Upper lobe of left lung (tissue), 6 donors: ENCODE measurements around the gene LTBP1. TPM values are rescaled to one million over a fixed set of nuclear protein-coding genes. Genes with fewer than 3 reads are reported as not detected.

Experiments
- ATAC-seq, 2 donors: fragments of 200-7000 bp; cut with Tn5 transposase; one replicate each; pipeline ENCODE4 v1.9.1; 2022; ENCODE audit warnings: mild to moderate bottlenecking in 2 of 2, moderate library complexity in 2 of 2; ENCODE audit not compliant: low FRiP score in 2 of 2
- DNase-seq, 2 donors: peaks; one replicate each; pipeline ENCODE4 v3.0.0-alpha.2; 2019 to 2020
- H3K27ac ChIP-seq, 4 donors: fragments of 200-600 bp; sonication (generic); one replicate each; pipeline ENCODE4 v1.5.1; 2016 to 2019
- H3K27me3 ChIP-seq, 4 donors: fragments of 200-600 bp; sonication (generic); one replicate each; pipeline ENCODE4 v1.5.1; 2017 to 2019
- H3K36me3 ChIP-seq, 4 donors: fragments of 200-600 bp; sonication (generic); one replicate each; pipeline ENCODE4 v1.5.1; 2016 to 2019
- H3K4me1 ChIP-seq, 4 donors: fragments of 200-600 bp; sonication (generic); one replicate each; pipeline ENCODE4 v1.5.1; 2018 to 2019
- H3K4me3 ChIP-seq, 4 donors: fragments of 200-600 bp; sonication (generic); one replicate each; pipeline ENCODE4 v1.5.1; 2017 to 2019; ENCODE audit warnings: mild to moderate bottlenecking in 2 of 4, moderate library complexity in 1 of 4
- H3K9me3 ChIP-seq, 4 donors: fragments of 200-600 bp; sonication (generic); one replicate each; pipeline ENCODE4 v1.5.1; 2018 to 2019
- EP300 ChIP-seq, 4 donors: sonication (generic); formaldehyde crosslinking; IDR thresholded peaks; one replicate each; pipeline ENCODE4 v1.5.1; 2017; ENCODE audit warnings: antibody characterized with exemption in 4 of 4, control low read depth in 2 of 4
- POLR2A ChIP-seq, 4 donors: fragments of 450-650 bp; IDR thresholded peaks; one replicate each; pipeline ENCODE4 v1.5.1; 2016 to 2017; ENCODE audit warnings: antibody characterized with exemption in 4 of 4, mild to moderate bottlenecking in 2 of 4
- POLR2AphosphoS5 ChIP-seq, 2 donors: sonication (generic); formaldehyde crosslinking; IDR thresholded peaks; one replicate each; pipeline ENCODE4 v1.5.1; 2017; ENCODE audit warnings: antibody characterized with exemption in 2 of 2
- WGBS, 2 donors: methylation state at CpG; one replicate each; pipeline ENCODE4 v1.1.5; 2017 to 2018; 5-methylcytosine and 5-hydroxymethylcytosine counted together
- total RNA-seq, 6 donors: library from RNA; depleted of rRNA in 4 of 6; stranded (reverse); fragments of >200 nt in 4 of 6; gene quantifications; one replicate each; pipeline versions ENCODE4 v1.1.0 to v1.2.1, GENCODE V29; 2016 to 2021
- TF ChIP-seq, protein P1 (sequence below), 6 experiments: fragments of 450-650 bp in 4 of 6; fragments of 200-600 bp in 2 of 6; sonication (generic) in 2 of 6; IDR thresholded peaks; one replicate each; pipeline ENCODE4 v1.5.1; 2016 to 2019; ENCODE audit warnings: antibody characterized with exemption in 6 of 6
- donor health status: DM: no; HTN: no; CAD: no; lungs with moderate emphysema.
- donor health status: DM: no; HTN: yes; CAD: no; lungs with severe emphysema.

LTBP1 gene
- total RNA-seq, 6 donors from 2014 or later, result 11.5 to 45.0 (median 27.1) TPM

DNA sequence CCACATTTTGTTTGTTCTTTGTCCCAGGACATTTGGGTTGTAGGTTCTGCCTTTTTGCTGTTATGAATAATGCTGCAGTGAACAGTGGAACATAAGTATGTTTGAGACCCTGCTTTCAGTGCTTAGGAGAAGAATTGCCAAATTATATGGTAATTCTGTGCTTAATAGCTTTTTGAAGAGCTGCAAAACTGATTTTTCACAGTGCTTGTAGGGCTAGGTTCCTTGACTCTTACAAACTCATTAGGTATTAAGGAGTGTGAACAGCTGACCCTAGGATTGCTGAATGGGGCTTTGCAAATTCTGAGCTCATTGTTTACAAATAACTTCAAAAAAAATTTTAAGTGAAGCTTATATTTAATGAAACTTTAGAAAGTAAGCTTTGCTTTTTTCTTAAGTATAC lies 154.2 kb downstream of the LTBP1 start:
- H3K4me1 ChIP-seq, result peaks cover 0 to 4% (median 0%) of the 10 kb centered on the region in 4 donors
- H3K4me3 ChIP-seq, result no peak overlapping the region
- no peaks in the 10 kb centered on the region for H3K36me3 ChIP-seq
- DNase-seq (no peak), ATAC-seq (no peak)
- no peak for TF ChIP-seq POLR2AphosphoS5 (IDR thresholded peaks at IDR 0.05)
- no peak for TF ChIP-seq POLR2A (IDR thresholded peaks at IDR 0.05)
- TF ChIP-seq, protein P1, sequence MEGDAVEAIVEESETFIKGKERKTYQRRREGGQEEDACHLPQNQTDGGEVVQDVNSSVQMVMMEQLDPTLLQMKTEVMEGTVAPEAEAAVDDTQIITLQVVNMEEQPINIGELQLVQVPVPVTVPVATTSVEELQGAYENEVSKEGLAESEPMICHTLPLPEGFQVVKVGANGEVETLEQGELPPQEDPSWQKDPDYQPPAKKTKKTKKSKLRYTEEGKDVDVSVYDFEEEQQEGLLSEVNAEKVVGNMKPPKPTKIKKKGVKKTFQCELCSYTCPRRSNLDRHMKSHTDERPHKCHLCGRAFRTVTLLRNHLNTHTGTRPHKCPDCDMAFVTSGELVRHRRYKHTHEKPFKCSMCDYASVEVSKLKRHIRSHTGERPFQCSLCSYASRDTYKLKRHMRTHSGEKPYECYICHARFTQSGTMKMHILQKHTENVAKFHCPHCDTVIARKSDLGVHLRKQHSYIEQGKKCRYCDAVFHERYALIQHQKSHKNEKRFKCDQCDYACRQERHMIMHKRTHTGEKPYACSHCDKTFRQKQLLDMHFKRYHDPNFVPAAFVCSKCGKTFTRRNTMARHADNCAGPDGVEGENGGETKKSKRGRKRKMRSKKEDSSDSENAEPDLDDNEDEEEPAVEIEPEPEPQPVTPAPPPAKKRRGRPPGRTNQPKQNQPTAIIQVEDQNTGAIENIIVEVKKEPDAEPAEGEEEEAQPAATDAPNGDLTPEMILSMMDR (IDR thresholded peaks at IDR 0.05), result no peak
- no peak for TF ChIP-seq EP300 (IDR thresholded peaks at IDR 0.05)
- no peaks in the 10 kb centered on the region for H3K27me3 ChIP-seq
- no peaks in the 10 kb centered on the region for H3K9me3 ChIP-seq
- H3K27ac ChIP-seq, result no peak overlapping the region

DNA sequence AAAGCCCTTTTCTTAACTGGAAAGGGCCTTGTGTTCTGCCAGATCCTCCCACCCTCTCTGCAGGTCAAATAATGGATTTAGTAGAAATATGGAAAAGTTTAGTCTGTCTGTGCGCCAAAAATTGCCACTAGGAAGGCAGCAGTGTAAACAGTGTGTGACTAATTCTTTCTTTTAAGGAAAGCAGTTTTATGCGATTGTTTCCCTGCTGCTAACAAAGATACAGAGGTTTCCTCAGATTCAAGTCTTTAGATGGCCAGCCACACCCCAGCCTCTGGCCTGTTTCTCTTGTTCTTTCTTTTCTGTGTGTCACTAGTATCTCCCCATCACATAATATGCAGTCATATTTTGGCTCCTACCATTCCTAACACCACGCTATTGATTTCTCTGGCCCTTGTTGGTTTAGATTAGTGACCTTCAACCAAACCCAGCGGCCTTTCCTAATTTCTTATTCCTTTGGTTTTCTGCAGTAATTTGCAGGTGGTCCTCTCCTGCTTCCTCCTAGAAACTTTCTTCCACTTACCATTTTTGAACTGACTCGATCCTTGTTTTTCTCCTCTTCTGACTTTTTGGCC lies 157.4 kb downstream of the LTBP1 start:
- Histone ChIP-seq H3K36me3 (no peaks in the 10 kb centered on the region), H3K9me3 (no peaks in the 10 kb centered on the region), H3K4me3 (no peak overlapping the region), H3K27ac (no peak overlapping the region), H3K27me3 (no peaks in the 10 kb centered on the region), H3K4me1 (peaks cover 0 to 4% (median 0%) of the 10 kb centered on the region in 4 donors)
- no peak for TF ChIP-seq EP300 (IDR thresholded peaks at IDR 0.05)
- TF ChIP-seq POLR2AphosphoS5 (IDR thresholded peaks at IDR 0.05), result no peak
- TF ChIP-seq, protein P1 (IDR thresholded peaks at IDR 0.05), result no peak
- TF ChIP-seq POLR2A (IDR thresholded peaks at IDR 0.05), result no peak
- DNase-seq (no peak), ATAC-seq (no peak)
- WGBS, 2 donors, result 65 to 73% methylated on average over 5 of the region's 5 CpGs

DNA sequence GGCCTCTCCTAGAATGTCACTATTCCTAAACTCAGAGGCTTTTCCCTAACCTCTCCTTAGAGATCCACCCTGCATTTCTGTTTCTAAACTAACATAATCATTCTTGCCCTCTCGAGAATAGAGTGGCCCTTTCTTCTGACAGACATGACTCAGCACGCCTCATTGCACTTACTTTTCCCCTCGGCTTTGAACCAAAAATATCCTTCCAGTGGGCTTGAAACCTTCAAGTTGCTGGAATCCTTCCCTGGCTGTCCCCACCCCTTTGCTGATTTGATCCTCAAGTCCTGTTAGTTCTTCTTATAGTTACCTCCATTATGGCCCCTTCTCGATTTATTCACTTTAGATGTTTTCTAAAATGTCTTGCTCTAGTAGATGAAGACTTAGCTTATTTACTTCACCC lies 158.0 kb downstream of the LTBP1 start:
- no peak for TF ChIP-seq EP300 (IDR thresholded peaks at IDR 0.05)
- TF ChIP-seq POLR2A (IDR thresholded peaks at IDR 0.05), result no peak
- TF ChIP-seq, protein P1 (IDR thresholded peaks at IDR 0.05), result no peak
- TF ChIP-seq POLR2AphosphoS5 (IDR thresholded peaks at IDR 0.05), result no peak
- no peak overlapping the region for H3K4me3 ChIP-seq
- H3K9me3 ChIP-seq, result no peaks in the 10 kb centered on the region
- DNase-seq, result no peak
- H3K27ac ChIP-seq, result no peak overlapping the region
- no peaks in the 10 kb centered on the region for H3K36me3 ChIP-seq
- ATAC-seq, result no peak
- no peaks in the 10 kb centered on the region for H3K27me3 ChIP-seq
- 66 to 75% methylated on average over 4 of the region's 4 CpGs for WGBS, 2 donors
- H3K4me1 ChIP-seq, result peaks cover 0 to 4% (median 0%) of the 10 kb centered on the region in 4 donors

DNA sequence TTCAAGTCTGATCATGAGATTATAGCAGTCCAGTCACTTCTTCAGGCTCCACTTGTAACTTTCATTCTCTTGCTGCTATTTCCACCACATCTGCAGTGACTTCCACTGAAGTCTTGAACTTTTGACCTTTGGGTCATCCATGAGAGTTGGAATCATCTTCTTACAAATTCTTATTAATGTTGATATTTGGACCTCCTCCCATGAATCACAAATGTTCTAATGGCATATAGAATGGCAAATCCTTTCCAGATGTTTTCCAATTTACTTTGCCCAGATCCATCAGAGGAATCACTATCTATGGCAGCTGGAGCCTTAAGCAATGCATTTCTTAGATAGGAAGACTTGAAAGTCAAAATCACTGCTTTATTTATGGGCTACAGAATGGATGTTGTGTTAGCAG lies 159.4 kb downstream of the LTBP1 start:
- Histone ChIP-seq H3K4me3 (no peak overlapping the region), H3K27ac (no peak overlapping the region), H3K36me3 (no peaks in the 10 kb centered on the region), H3K27me3 (no peaks in the 10 kb centered on the region), H3K4me1 (peaks cover 0 to 4% (median 0%) of the 10 kb centered on the region in 4 donors), H3K9me3 (no peaks in the 10 kb centered on the region)
- DNase-seq (no peak), ATAC-seq (no peak)
- TF ChIP-seq POLR2AphosphoS5 (IDR thresholded peaks at IDR 0.05) (no peak), EP300 (IDR thresholded peaks at IDR 0.05) (no peak), POLR2A (IDR thresholded peaks at IDR 0.05) (no peak)
- TF ChIP-seq, protein P1 (IDR thresholded peaks at IDR 0.05), result no peak
